ENCODE measurements around the gene MAG. TPM values are rescaled to one million over a fixed set of nuclear protein-coding genes. Genes with fewer than 3 reads are reported as not detected.

The MAG gene
- total RNA-seq, 1 experiment from 2014 or later: 13.4 TPM

DNA sequence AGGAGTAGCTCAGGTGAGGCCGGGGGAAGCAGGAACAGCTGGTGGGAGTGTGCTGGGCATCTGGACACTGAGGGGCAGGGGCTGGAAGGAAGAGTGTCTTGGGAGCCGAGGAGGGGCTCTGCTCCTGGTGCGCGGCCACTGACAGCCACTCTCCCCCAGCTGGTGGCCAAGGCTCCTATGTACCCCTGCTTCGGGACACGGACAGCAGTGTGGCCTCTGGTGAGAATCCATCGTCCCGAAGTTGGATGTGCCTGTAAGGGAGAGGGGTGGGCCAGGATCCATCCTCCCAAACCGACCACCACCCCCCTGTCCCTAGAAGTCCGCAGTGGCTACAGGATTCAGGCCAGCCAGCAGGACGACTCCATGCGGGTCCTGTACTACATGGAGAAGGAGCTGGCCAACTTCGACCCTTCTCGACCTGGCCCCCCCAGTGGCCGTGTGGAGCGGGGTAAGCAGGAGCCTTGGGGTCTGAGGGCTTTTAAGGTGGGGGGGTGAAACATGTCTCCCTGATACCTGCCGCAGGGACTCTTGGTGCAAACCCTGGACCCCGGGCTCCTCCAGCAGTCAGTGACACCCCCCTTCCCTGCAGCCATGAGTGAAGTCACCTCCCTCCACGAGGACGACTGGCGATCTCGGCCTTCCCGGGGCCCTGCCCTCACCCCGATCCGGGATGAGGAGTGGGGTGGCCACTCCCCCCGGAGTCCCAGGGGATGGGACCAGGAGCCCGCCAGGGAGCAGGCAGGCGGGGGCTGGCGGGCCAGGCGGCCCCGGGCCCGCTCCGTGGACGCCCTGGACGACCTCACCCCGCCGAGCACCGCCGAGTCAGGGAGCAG is 25.2 kb upstream of the MAG start:
- H3K9me2 ChIP-seq (ENCODE audit: insufficient read depth): no peaks in the 10 kb centered on the region
- peaks cover 21% of the 10 kb centered on the region for H3K79me2 ChIP-seq (ENCODE audit: low read depth)
- no peak overlapping the region; the same call in 1 of the 2 replicates for H2AFZ ChIP-seq
- H3K4me2 ChIP-seq: peak overlapping the region; percentile 91
- CTCF ChIA-PET: no interaction called here
- no TSS peak for BruUV-seq (replicated peaks)
- POLR2A ChIA-PET (ENCODE audit: unreplicated experiment): interaction anchor here (0.6 kb wide), 1 partner anchor 11 kb away, joined by 4 read pairs; no protein-coding TSS in a partner anchor
- peak in 1 of 2 experiments; percentile 35 for DNase-seq
- H3K27me3 ChIP-seq (ENCODE audit: insufficient read depth, low read depth): no peaks in the 10 kb centered on the region
- intact Hi-C loops (cut with micrococcal nuclease; ENCODE audit: unreplicated experiment): loop anchor here (5.0 kb wide), 2 partner anchors 124 to 199 kb away; partner anchors contain the start of gene FXYD7
- no peaks in the 10 kb centered on the region for H3K9me3 ChIP-seq (ENCODE audit: insufficient read depth, low read depth)
- H3K4me3 ChIP-seq: peak overlapping the region; percentile 100
- peak overlapping the region; percentile 73 for H3K27ac ChIP-seq
- peaks cover 44% of the 10 kb centered on the region for H3F3A ChIP-seq (ENCODE audit: insufficient read depth, low read depth)
- peaks cover 14% of the 10 kb centered on the region; the same call in 1 of the 2 replicates for H3K4me1 ChIP-seq (replicated peaks; ENCODE audit: insufficient read depth)
- H4K20me1 ChIP-seq (ENCODE audit: insufficient read depth): peaks cover 9% of the 10 kb centered on the region
- no peak for TF ChIP-seq EZH2 (IDR thresholded peaks at IDR 0.05; ENCODE audit: low read depth)
- TF ChIP-seq, protein P1, sequence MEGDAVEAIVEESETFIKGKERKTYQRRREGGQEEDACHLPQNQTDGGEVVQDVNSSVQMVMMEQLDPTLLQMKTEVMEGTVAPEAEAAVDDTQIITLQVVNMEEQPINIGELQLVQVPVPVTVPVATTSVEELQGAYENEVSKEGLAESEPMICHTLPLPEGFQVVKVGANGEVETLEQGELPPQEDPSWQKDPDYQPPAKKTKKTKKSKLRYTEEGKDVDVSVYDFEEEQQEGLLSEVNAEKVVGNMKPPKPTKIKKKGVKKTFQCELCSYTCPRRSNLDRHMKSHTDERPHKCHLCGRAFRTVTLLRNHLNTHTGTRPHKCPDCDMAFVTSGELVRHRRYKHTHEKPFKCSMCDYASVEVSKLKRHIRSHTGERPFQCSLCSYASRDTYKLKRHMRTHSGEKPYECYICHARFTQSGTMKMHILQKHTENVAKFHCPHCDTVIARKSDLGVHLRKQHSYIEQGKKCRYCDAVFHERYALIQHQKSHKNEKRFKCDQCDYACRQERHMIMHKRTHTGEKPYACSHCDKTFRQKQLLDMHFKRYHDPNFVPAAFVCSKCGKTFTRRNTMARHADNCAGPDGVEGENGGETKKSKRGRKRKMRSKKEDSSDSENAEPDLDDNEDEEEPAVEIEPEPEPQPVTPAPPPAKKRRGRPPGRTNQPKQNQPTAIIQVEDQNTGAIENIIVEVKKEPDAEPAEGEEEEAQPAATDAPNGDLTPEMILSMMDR (conservative IDR thresholded peaks at IDR 0.05): no peak
- peaks cover 16% of the 10 kb centered on the region for H3K36me3 ChIP-seq (ENCODE audit: low read depth)

DNA sequence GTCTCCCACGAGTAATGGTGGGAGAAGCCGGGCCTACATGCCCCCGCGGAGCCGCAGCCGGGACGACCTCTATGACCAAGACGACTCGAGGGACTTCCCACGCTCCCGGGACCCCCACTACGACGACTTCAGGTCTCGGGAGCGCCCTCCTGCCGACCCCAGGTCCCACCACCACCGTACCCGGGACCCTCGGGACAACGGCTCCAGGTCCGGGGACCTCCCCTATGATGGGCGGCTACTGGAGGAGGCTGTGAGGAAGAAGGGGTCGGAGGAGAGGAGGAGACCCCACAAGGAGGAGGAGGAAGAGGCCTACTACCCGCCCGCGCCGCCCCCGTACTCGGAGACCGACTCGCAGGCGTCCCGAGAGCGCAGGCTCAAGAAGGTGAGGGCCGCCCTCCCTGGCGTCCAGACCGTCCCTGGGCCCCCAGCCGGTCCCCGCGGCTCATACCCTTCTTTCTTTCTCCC is 24.6 kb upstream of the MAG start:
- Histone ChIP-seq H3K9me3 (ENCODE audit: insufficient read depth, low read depth) (no peaks in the 10 kb centered on the region), H3K4me2 (peak overlapping the region; percentile 91), H4K20me1 (ENCODE audit: insufficient read depth) (peaks cover 5% of the 10 kb centered on the region), H3K9me2 (ENCODE audit: insufficient read depth) (no peaks in the 10 kb centered on the region), H2AFZ (peak overlapping the region; percentile 81), H3K27ac (peak overlapping the region; percentile 73), H3K4me3 (peak overlapping the region; percentile 100), H3K79me2 (ENCODE audit: low read depth) (peaks cover 21% of the 10 kb centered on the region), H3K36me3 (ENCODE audit: low read depth) (peaks cover 18% of the 10 kb centered on the region), H3K4me1 (replicated peaks; ENCODE audit: insufficient read depth) (peaks cover 14% of the 10 kb centered on the region; the same call in 1 of the 2 replicates), H3F3A (ENCODE audit: insufficient read depth, low read depth) (peaks cover 39% of the 10 kb centered on the region), H3K27me3 (ENCODE audit: insufficient read depth, low read depth) (no peaks in the 10 kb centered on the region)
- intact Hi-C loops (cut with micrococcal nuclease; ENCODE audit: unreplicated experiment): loop anchor here (5.0 kb wide), 2 partner anchors 125 to 200 kb away; partner anchors contain the start of gene FXYD7
- TSS peak; percentile 68 for BruUV-seq (replicated peaks)
- ChIA-PET POLR2A (ENCODE audit: unreplicated experiment) (interaction anchor here (0.6 kb wide), 1 partner anchor 12 kb away, joined by 4 read pairs; no protein-coding TSS in a partner anchor), CTCF (no interaction called here)
- DNase-seq: peak in 1 of 2 experiments; percentile 39
- TF ChIP-seq EZH2 (IDR thresholded peaks at IDR 0.05; ENCODE audit: low read depth): no peak
- TF ChIP-seq, protein P1 (conservative IDR thresholded peaks at IDR 0.05): no peak

DNA sequence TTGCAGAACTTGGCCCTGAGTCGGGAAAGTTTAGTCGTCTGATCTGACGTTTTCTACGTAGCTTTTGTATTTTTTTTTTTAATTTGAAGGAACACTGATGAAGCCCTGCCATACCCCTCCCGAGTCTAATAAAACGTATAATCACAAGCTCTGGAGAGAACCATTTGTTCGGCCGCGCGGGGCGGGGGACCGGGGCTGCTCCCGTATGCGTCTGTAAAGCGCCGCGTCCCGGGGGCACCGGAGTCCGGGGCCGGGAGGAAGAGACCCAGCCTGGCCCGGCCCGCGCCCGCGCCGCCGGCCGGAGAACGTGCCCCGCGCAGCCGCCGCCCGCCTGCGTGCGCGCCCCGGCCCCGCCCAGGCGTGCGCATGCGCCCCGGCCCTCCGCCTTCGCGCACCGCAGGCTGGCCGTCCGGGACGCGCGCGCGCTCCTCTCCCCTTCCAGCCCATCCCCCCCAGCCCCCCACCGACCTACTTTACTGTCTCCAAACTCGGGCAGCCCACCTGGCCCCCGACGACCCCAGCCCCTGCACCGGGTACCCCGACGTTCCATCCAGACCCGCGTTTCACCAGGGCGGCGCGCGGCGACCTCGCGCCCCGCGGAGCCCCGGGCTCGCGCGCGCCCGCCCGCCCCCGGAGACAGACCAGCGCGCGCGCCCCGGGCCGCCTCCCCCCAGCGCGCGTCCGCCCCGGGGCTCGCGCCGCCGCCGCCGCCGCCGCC is 24.0 kb upstream of the MAG start:
- intact Hi-C loops (cut with micrococcal nuclease; ENCODE audit: unreplicated experiment): loop anchor here (2.0 to 5.0 kb wide), 4 partner anchors 19 to 201 kb away; partner anchors contain the start of genes FXYD7 and LSR
- peaks cover 5% of the 10 kb centered on the region for H4K20me1 ChIP-seq (ENCODE audit: insufficient read depth)
- H3K4me3 ChIP-seq: peak overlapping the region; percentile 100
- peaks cover 18% of the 10 kb centered on the region for H3K36me3 ChIP-seq (ENCODE audit: low read depth)
- H3F3A ChIP-seq (ENCODE audit: insufficient read depth, low read depth): peaks cover 33% of the 10 kb centered on the region
- no peaks in the 10 kb centered on the region for H3K9me2 ChIP-seq (ENCODE audit: insufficient read depth)
- peak overlapping the region; percentile 81 for H2AFZ ChIP-seq
- H3K79me2 ChIP-seq (ENCODE audit: low read depth): peaks cover 21% of the 10 kb centered on the region
- H3K4me1 ChIP-seq (replicated peaks; ENCODE audit: insufficient read depth): peaks cover 14% of the 10 kb centered on the region; the same call in 1 of the 2 replicates
- TF ChIP-seq, protein P1 (conservative IDR thresholded peaks at IDR 0.05): no peak
- TF ChIP-seq EZH2 (IDR thresholded peaks at IDR 0.05; ENCODE audit: low read depth): no peak
- H3K27ac ChIP-seq: peak overlapping the region; percentile 73
- DNase-seq: peak in 1 of 2 experiments; percentile 75
- POLR2A ChIA-PET (ENCODE audit: unreplicated experiment): interaction anchor here (0.6 kb wide), 2 partner anchors 28 to 54 kb away, joined by 4 to 8 read pairs; no protein-coding TSS in a partner anchor
- CTCF ChIA-PET: interaction anchor here (0.6 to 0.7 kb wide), 3 partner anchors 31 to 49 kb away, joined by 3 to 11 read pairs (median 4); no protein-coding TSS in a partner anchor
- H3K4me2 ChIP-seq: peak overlapping the region; percentile 91
- H3K27me3 ChIP-seq (ENCODE audit: insufficient read depth, low read depth): no peaks in the 10 kb centered on the region
- no TSS peak for BruUV-seq (replicated peaks)
- H3K9me3 ChIP-seq (ENCODE audit: insufficient read depth, low read depth): no peaks in the 10 kb centered on the region

Data from PC-9 (cell line).